Psoas muscle (tissue), 8 donors: ENCODE results near the gene OR56A5. TPM values are rescaled to one million over a fixed set of nuclear protein-coding genes. Genes with fewer than 3 reads are reported as not detected.

Source experiments
- ATAC-seq, 4 donors: fragments of 200-7000 bp; cut with Tn5 transposase; one replicate each; pipeline ENCODE4 v1.9.1; 2020; ENCODE audit warnings: moderate library complexity in 3 of 4, mild to moderate bottlenecking in 2 of 4
- DNase-seq, 2 donors: peaks; one replicate each; pipeline ENCODE4 v3.0.0-alpha.2; 2020
- H3K27ac ChIP-seq: fragments of 200-600 bp; one replicate; pipeline ENCODE4 v1.8.0; 2022
- H3K27me3 ChIP-seq, 3 donors: fragments of 200-600 bp in 1 of 3; one replicate each; pipeline versions ENCODE4 v1.6.1 to v1.8.0; 2013 to 2022; ENCODE audit warnings: low read length in 2 of 3, mild to moderate bottlenecking in 2 of 3, moderate library complexity in 1 of 3; ENCODE audit not compliant: insufficient read depth in 3 of 3
- H3K36me3 ChIP-seq, 2 donors: fragments of 200-600 bp in 1 of 2; one replicate each; pipeline versions ENCODE4 v1.6.1 to v1.8.0; 2013 to 2022; ENCODE audit warnings: low read depth in 1 of 2, mild to moderate bottlenecking in 1 of 2, moderate library complexity in 1 of 2; ENCODE audit not compliant: insufficient read depth in 1 of 2
- H3K4me1 ChIP-seq: fragments of 200-600 bp; one replicate; pipeline ENCODE4 v1.8.0; 2022
- H3K4me3 ChIP-seq: fragments of 200-600 bp; one replicate; pipeline ENCODE4 v1.8.0; 2022; ENCODE audit warnings: mild to moderate bottlenecking
- H3K9me3 ChIP-seq: fragments of 200-600 bp; one replicate; pipeline ENCODE4 v1.8.0; 2022
- WGBS, 3 donors: extraction: QIAGEN DNeasy Blood & Tissue Kit; methylation state at CpG; one replicate each; pipeline versions ENCODE4 v1.1.6 to v1.1.7; 2013; 5-methylcytosine and 5-hydroxymethylcytosine counted together
- intact Hi-C, 2 donors: fragments of 100-400 bp; cut with DNase I; formaldehyde crosslinking; loops; one replicate each; pipeline versions ENCODE4 v1.11.0 to v1.14.2; 2022
- polyA plus RNA-seq, 3 donors: library from polyadenylated mRNA; stranded (reverse); fragments of 200-250 nt; gene quantifications; one replicate each; pipeline ENCODE4 v1.2.3, GENCODE V29; 2013
- total RNA-seq, 4 donors: library from RNA; stranded (reverse); fragmentation: NEBNext Ultra II Directional in 2 of 4; extraction: Animal tissue kit (Norgen Biotek cat#: 25700) in 2 of 4; gene quantifications; one replicate each; pipeline versions ENCODE4 v1.2.1 to v1.2.4, GENCODE V29; 2021 to 2023
- TF ChIP-seq, protein P1 (sequence below): fragments of 200-600 bp; IDR thresholded peaks from one replicate; pipeline ENCODE4 v1.8.0; 2022; ENCODE audit warnings: antibody characterized with exemption
- donor health status: healthy with polysubstance abuse.
- donor health status: DM: no; HTN: no; CAD: no; lungs with moderate emphysema.
- donor health status: Bipolar disorder and iron deficiency.
- donor health status: healthy.
- donor health status: DM: yes; HTN: yes; CAD: no.
- donor health status: DM: no; HTN: no; CAD: no.
- donor health status: DM: no; HTN: no; CAD: no.
- donor health status: DM: yes; HTN: yes; CAD: no.

Gene OR56A5
- total and polyA plus RNA-seq, 7 donors, result not detected

DNA sequence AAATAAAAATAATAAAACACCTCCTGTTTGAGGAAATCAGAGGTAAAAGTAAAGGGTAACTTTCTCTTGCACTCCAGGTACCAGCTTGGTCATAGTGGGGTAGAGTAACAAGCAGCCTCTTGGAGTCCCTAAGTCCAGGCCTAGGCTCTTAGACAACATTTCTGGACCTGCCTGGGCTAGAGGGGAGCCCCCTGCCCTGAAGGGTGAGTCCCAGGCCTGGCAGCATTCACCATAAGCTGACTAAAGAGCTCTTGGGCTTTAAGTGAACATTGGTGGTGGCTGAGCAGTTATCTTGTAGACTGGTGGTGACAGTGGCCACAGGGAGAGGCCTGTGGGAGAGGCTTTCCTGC is 44.9 kb downstream of the OR56A5 start:
- Histone ChIP-seq H3K27me3 (no peaks in the 10 kb centered on the region), H3K27ac (no peak overlapping the region), H3K9me3 (no peaks in the 10 kb centered on the region), H3K36me3 (no peaks in the 10 kb centered on the region), H3K4me1 (no peaks in the 10 kb centered on the region), H3K4me3 (no peak overlapping the region)
- DNase-seq (no peak), ATAC-seq (no peak)
- intact Hi-C loops, result no loop called here
- TF ChIP-seq, protein P1, sequence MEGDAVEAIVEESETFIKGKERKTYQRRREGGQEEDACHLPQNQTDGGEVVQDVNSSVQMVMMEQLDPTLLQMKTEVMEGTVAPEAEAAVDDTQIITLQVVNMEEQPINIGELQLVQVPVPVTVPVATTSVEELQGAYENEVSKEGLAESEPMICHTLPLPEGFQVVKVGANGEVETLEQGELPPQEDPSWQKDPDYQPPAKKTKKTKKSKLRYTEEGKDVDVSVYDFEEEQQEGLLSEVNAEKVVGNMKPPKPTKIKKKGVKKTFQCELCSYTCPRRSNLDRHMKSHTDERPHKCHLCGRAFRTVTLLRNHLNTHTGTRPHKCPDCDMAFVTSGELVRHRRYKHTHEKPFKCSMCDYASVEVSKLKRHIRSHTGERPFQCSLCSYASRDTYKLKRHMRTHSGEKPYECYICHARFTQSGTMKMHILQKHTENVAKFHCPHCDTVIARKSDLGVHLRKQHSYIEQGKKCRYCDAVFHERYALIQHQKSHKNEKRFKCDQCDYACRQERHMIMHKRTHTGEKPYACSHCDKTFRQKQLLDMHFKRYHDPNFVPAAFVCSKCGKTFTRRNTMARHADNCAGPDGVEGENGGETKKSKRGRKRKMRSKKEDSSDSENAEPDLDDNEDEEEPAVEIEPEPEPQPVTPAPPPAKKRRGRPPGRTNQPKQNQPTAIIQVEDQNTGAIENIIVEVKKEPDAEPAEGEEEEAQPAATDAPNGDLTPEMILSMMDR, result no peak

GRCh38 chr11:5922749-5923426 is 45.4 kb downstream of the OR56A5 start:
- H3K36me3 ChIP-seq, result no peaks in the 10 kb centered on the region
- 68 to 74% (median 72%) methylated on average over 2 of the region's 2 CpGs for WGBS, 3 donors
- TF ChIP-seq, protein P1, result no peak
- no peak overlapping the region for H3K4me3 ChIP-seq
- H3K27ac ChIP-seq, result no peak overlapping the region
- intact Hi-C loops, result no loop called here
- no peaks in the 10 kb centered on the region for H3K9me3 ChIP-seq
- DNase-seq (no peak), ATAC-seq (no peak)
- H3K27me3 ChIP-seq, result no peaks in the 10 kb centered on the region
- H3K4me1 ChIP-seq, result no peaks in the 10 kb centered on the region

Other genes starting within 250 kb of the OR56A5 start
- not detected for gene OR56B1, start 232.0 kb downstream of the OR56A5 start, total RNA-seq
- not detected for gene OR56B1, start 232.0 kb downstream of the OR56A5 start, polyA plus RNA-seq
- not detected for gene OR52N4, start 214.3 kb downstream of the OR56A5 start, total RNA-seq
- not detected for gene OR52N4, start 214.3 kb downstream of the OR56A5 start, polyA plus RNA-seq
- not detected for gene OR52N5, start 185.1 kb downstream of the OR56A5 start, total RNA-seq
- gene OR52N5, start 185.1 kb downstream of the OR56A5 start, polyA plus RNA-seq, result not detected
- gene OR52N1, start 177.2 kb downstream of the OR56A5 start, total RNA-seq, result not detected
- not detected for gene OR52N1, start 177.2 kb downstream of the OR56A5 start, polyA plus RNA-seq
- not detected for gene OR52N2, start 159.6 kb downstream of the OR56A5 start, total RNA-seq
- gene OR52N2, start 159.6 kb downstream of the OR56A5 start, polyA plus RNA-seq, result not detected
- gene OR52E6, start 126.6 kb downstream of the OR56A5 start, total RNA-seq, result not detected
- gene OR52E6, start 126.6 kb downstream of the OR56A5 start, polyA plus RNA-seq, result not detected
- not detected for gene OR52E8, start 110.8 kb downstream of the OR56A5 start, total RNA-seq
- gene OR52E8, start 110.8 kb downstream of the OR56A5 start, polyA plus RNA-seq, result not detected
- not detected for gene OR52E4, start 87.9 kb downstream of the OR56A5 start, total RNA-seq
- gene OR52E4, start 87.9 kb downstream of the OR56A5 start, polyA plus RNA-seq, result not detected
- not detected for gene OR52E5, start 75.3 kb downstream of the OR56A5 start, total RNA-seq
- gene OR52E5, start 75.3 kb downstream of the OR56A5 start, polyA plus RNA-seq, result not detected
- gene OR56A3, start 26.2 kb downstream of the OR56A5 start, total RNA-seq, result not detected
- not detected for gene OR56A3, start 26.2 kb downstream of the OR56A5 start, polyA plus RNA-seq
- gene OR52L1, start 18.5 kb upstream of the OR56A5 start, total RNA-seq, result not detected
- gene OR52L1, start 18.5 kb upstream of the OR56A5 start, polyA plus RNA-seq, result not detected
- not detected for gene OR56A4, start 38.5 kb upstream of the OR56A5 start, total RNA-seq
- not detected for gene OR56A4, start 38.5 kb upstream of the OR56A5 start, polyA plus RNA-seq
- not detected for gene OR56A1, start 62.3 kb upstream of the OR56A5 start, total RNA-seq
- gene OR56A1, start 62.3 kb upstream of the OR56A5 start, polyA plus RNA-seq, result not detected
- not detected for gene OR56B4, start 139.2 kb upstream of the OR56A5 start, total RNA-seq
- gene OR56B4, start 139.2 kb upstream of the OR56A5 start, polyA plus RNA-seq, result not detected
- gene OR52B2, start 201.8 kb upstream of the OR56A5 start, total RNA-seq, result not detected
- not detected for gene OR52B2, start 201.8 kb upstream of the OR56A5 start, polyA plus RNA-seq
- gene OR52W1, start 230.7 kb upstream of the OR56A5 start, total RNA-seq, result not detected
- gene OR52W1, start 230.7 kb upstream of the OR56A5 start, polyA plus RNA-seq, result not detected
- gene C11orf42, start 237.1 kb upstream of the OR56A5 start, total RNA-seq, result not detected
- not detected for gene C11orf42, start 237.1 kb upstream of the OR56A5 start, polyA plus RNA-seq